Measurements from ENCODE around the gene PDE4D.

Gene PDE4D

GRCh38 chr5:59254055-59254687 is 639.4 kb downstream of the PDE4D start:
- TF ChIP-seq TAF1 (IDR thresholded peaks at IDR 0.05; ENCODE audit: low read depth, low read length) (no peak), POLR2A (IDR thresholded peaks at IDR 0.05; ENCODE audit: low read depth, low read length) (no peak)
- no peak for DNase-seq (ENCODE audit: insufficient read length, low spot score)
- no peak for FAIRE-seq

- DNase-seq (ENCODE audit: insufficient read length, low spot score) (no peak), FAIRE-seq (no peak)
- TF ChIP-seq PAX5 (IDR thresholded peaks at IDR 0.05; ENCODE audit: insufficient read depth, low read length, severe bottlenecking): no peak
- TF ChIP-seq POU2F2 (IDR thresholded peaks at IDR 0.05; ENCODE audit: low read depth, low read length): no peak
- TF ChIP-seq SPI1 (IDR thresholded peaks at IDR 0.05; ENCODE audit: low read depth, low read length): no peak
- no peak for TF ChIP-seq POLR2A (IDR thresholded peaks at IDR 0.05; ENCODE audit: low read depth, low read length)
Measured at GRCh38 chr5:59253625-59254024, 639.9 kb downstream of the PDE4D start.

GRCh38 chr5:59251627-59252026 is 641.9 kb downstream of the PDE4D start:
- DNase-seq (ENCODE audit: insufficient read length, low spot score) (no peak), FAIRE-seq (no peak)
- TF ChIP-seq POU2F2 (IDR thresholded peaks at IDR 0.05; ENCODE audit: low read depth, low read length) (no peak), POLR2AphosphoS5 (IDR thresholded peaks at IDR 0.05; ENCODE audit: low read depth, low read length) (no peak), SPI1 (IDR thresholded peaks at IDR 0.05; ENCODE audit: low read depth, low read length) (no peak), POLR2A (IDR thresholded peaks at IDR 0.05; ENCODE audit: low read depth, low read length) (no peak), TAF1 (IDR thresholded peaks at IDR 0.05; ENCODE audit: low read depth, low read length) (no peak), PAX5 (IDR thresholded peaks at IDR 0.05; ENCODE audit: insufficient read depth, low read length, severe bottlenecking) (no peak)

- DNase-seq (ENCODE audit: insufficient read length, low spot score): no peak
- FAIRE-seq: no peak
- no peak for TF ChIP-seq TAF1 (IDR thresholded peaks at IDR 0.05; ENCODE audit: low read depth, low read length)
- no peak for TF ChIP-seq POU2F2 (IDR thresholded peaks at IDR 0.05; ENCODE audit: low read depth, low read length)
- TF ChIP-seq SPI1 (IDR thresholded peaks at IDR 0.05; ENCODE audit: low read depth, low read length): no peak
- TF ChIP-seq POLR2A (IDR thresholded peaks at IDR 0.05; ENCODE audit: low read depth, low read length): no peak
- no peak for TF ChIP-seq PAX5 (IDR thresholded peaks at IDR 0.05; ENCODE audit: insufficient read depth, low read length, severe bottlenecking)
- no peak for TF ChIP-seq POLR2AphosphoS5 (IDR thresholded peaks at IDR 0.05; ENCODE audit: low read depth, low read length)
Measured at GRCh38 chr5:59249726-59250125, 643.8 kb downstream of the PDE4D start.

- TF ChIP-seq POLR2AphosphoS5 (IDR thresholded peaks at IDR 0.05; ENCODE audit: low read depth, low read length): no peak
- DNase-seq (ENCODE audit: insufficient read length, low spot score): no peak
- FAIRE-seq: no peak
Measured at GRCh38 chr5:59249160-59249559, 644.4 kb downstream of the PDE4D start.

- TF ChIP-seq POLR2A (IDR thresholded peaks at IDR 0.05; ENCODE audit: low read depth, low read length) (no peak), POLR2AphosphoS5 (IDR thresholded peaks at IDR 0.05; ENCODE audit: low read depth, low read length) (no peak), POU2F2 (IDR thresholded peaks at IDR 0.05; ENCODE audit: low read depth, low read length) (no peak), TAF1 (IDR thresholded peaks at IDR 0.05; ENCODE audit: low read depth, low read length) (no peak), SPI1 (IDR thresholded peaks at IDR 0.05; ENCODE audit: low read depth, low read length) (no peak), PAX5 (IDR thresholded peaks at IDR 0.05; ENCODE audit: insufficient read depth, low read length, severe bottlenecking) (no peak)
- DNase-seq (ENCODE audit: insufficient read length, low spot score) (no peak), FAIRE-seq (no peak)
Measured at GRCh38 chr5:59246882-59247281, 646.6 kb downstream of the PDE4D start.

- DNase-seq (ENCODE audit: insufficient read length, low spot score) (no peak), FAIRE-seq (no peak)
Measured at GRCh38 chr5:59246145-59246869, 647.2 kb downstream of the PDE4D start.

GRCh38 chr5:59245198-59245597 is 648.3 kb downstream of the PDE4D start:
- FAIRE-seq (no peak), DNase-seq (ENCODE audit: insufficient read length, low spot score) (no peak)
- no peak for TF ChIP-seq POLR2A (IDR thresholded peaks at IDR 0.05; ENCODE audit: low read depth, low read length)
- no peak for TF ChIP-seq PAX5 (IDR thresholded peaks at IDR 0.05; ENCODE audit: insufficient read depth, low read length, severe bottlenecking)
- no peak for TF ChIP-seq POLR2AphosphoS5 (IDR thresholded peaks at IDR 0.05; ENCODE audit: low read depth, low read length)
- no peak for TF ChIP-seq TAF1 (IDR thresholded peaks at IDR 0.05; ENCODE audit: low read depth, low read length)
- TF ChIP-seq SPI1 (IDR thresholded peaks at IDR 0.05; ENCODE audit: low read depth, low read length): no peak
- TF ChIP-seq POU2F2 (IDR thresholded peaks at IDR 0.05; ENCODE audit: low read depth, low read length): no peak

More at GRCh38 chr5:59246145-59246869, 647.2 kb downstream of the PDE4D start:
- TF ChIP-seq POU2F2 (IDR thresholded peaks at IDR 0.05; ENCODE audit: low read depth, low read length) (no peak), SPI1 (IDR thresholded peaks at IDR 0.05; ENCODE audit: low read depth, low read length) (no peak), POLR2A (IDR thresholded peaks at IDR 0.05; ENCODE audit: low read depth, low read length) (no peak), TAF1 (IDR thresholded peaks at IDR 0.05; ENCODE audit: low read depth, low read length) (no peak), POLR2AphosphoS5 (IDR thresholded peaks at IDR 0.05; ENCODE audit: low read depth, low read length) (no peak), PAX5 (IDR thresholded peaks at IDR 0.05; ENCODE audit: insufficient read depth, low read length, severe bottlenecking) (no peak)

- DNase-seq (ENCODE audit: insufficient read length, low spot score): no peak
- no peak for FAIRE-seq
- TF ChIP-seq SPI1 (IDR thresholded peaks at IDR 0.05; ENCODE audit: low read depth, low read length) (no peak), TAF1 (IDR thresholded peaks at IDR 0.05; ENCODE audit: low read depth, low read length) (no peak), PAX5 (IDR thresholded peaks at IDR 0.05; ENCODE audit: insufficient read depth, low read length, severe bottlenecking) (no peak), POU2F2 (IDR thresholded peaks at IDR 0.05; ENCODE audit: low read depth, low read length) (no peak), POLR2AphosphoS5 (IDR thresholded peaks at IDR 0.05; ENCODE audit: low read depth, low read length) (no peak), POLR2A (IDR thresholded peaks at IDR 0.05; ENCODE audit: low read depth, low read length) (no peak)
Measured at GRCh38 chr5:59241552-59241951, 652.0 kb downstream of the PDE4D start.

GRCh38 chr5:59241119-59241518 is 652.4 kb downstream of the PDE4D start:
- TF ChIP-seq SPI1 (IDR thresholded peaks at IDR 0.05; ENCODE audit: low read depth, low read length) (no peak), TAF1 (IDR thresholded peaks at IDR 0.05; ENCODE audit: low read depth, low read length) (no peak), PAX5 (IDR thresholded peaks at IDR 0.05; ENCODE audit: insufficient read depth, low read length, severe bottlenecking) (no peak), POLR2A (IDR thresholded peaks at IDR 0.05; ENCODE audit: low read depth, low read length) (no peak)
- DNase-seq (ENCODE audit: insufficient read length, low spot score) (no peak), FAIRE-seq (no peak)
